NOMO-1 treated with dmso at 0.1 percent for 144 hours (cell line): ENCODE results near the gene MYH10.
"Not testable (repeated sequence)": the region's sequence is repeated elsewhere in the genome, so short reads cannot be mapped to it uniquely, and the experiment has no call there.

ENCODE experiments used
- DNase-seq: peaks from one replicate; lab custom pipeline; 2025; ENCODE audit not compliant: unreplicated experiment; lab: John Stamatoyannopoulos, UW

Gene MYH10

DNA sequence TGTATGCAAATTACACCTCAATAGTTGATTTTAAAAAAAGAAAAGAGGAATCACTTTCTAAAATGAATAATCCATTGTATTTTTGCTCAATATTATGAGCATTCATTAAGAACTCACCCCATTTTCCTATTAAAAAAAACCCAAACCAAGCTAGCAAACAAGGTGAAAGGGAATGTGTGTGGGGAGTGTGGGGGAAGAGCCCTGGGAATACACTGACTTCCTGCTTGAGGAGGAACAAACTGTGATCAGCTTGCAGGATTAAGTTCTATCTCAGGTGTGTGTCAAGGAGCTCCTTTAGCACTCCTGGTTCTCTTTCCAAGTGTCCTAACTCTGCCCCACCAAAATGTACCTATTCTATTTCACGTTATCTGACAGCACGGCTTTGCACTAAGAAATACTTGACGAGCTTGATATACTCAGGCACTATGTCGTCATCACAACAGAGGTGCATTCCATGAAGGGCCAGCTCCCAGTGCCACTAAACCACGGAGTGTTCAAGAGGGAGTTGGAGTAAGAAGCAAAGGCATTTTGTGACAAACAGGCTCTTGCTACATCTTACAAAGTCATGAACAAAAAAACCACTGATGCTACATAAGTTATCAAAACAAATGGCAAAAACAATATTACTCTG, 73.2 kb downstream of the MYH10 start:
- no peak for DNase-seq

GRCh38 chr17:8556074-8556473, 74.5 kb downstream of the MYH10 start:
- DNase-seq, result no peak

GRCh38 chr17:8555062-8555461, 75.5 kb downstream of the MYH10 start:
- DNase-seq, result no peak

DNA sequence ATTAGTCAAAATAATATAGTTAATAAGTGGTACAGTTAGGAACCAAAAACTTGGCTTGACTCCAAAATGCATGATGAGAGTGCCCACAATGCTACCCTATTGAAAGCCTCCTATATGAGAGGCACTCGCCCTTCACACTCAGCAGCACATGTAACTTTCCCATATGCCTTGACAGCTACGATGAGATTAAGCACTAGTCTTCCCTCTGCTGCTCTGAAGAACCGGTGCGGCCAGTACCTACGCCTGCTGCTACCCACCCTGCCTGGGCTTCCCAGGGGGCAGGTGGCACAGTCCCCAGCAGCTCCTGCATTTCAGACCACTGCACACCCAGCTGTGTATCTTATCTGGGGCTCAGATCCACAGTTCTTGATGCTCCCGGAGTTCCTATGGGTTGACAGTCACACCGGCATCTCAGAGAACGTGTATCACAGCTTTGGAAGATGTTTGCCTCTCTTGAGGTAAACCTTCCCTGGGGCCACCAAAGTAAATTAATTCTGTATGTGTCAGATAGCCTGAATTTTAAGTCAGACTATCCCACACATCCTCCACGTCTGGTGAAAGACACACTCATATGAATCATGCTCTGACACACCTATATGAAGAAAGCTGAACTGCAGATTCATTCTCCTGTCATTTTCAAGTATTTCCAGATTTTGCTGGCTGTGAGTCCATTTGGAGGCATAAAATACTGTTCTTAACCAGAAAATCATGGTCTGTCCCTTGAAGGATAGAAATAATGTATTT, 77.8 kb downstream of the MYH10 start:
- no peak for DNase-seq

GRCh38 chr17:8542599-8543502, 87.7 kb downstream of the MYH10 start:
- peak; percentile 82 for DNase-seq

GRCh38 chr17:8539976-8540375, 90.5 kb downstream of the MYH10 start:
- DNase-seq, result not testable (repeated sequence)

DNA sequence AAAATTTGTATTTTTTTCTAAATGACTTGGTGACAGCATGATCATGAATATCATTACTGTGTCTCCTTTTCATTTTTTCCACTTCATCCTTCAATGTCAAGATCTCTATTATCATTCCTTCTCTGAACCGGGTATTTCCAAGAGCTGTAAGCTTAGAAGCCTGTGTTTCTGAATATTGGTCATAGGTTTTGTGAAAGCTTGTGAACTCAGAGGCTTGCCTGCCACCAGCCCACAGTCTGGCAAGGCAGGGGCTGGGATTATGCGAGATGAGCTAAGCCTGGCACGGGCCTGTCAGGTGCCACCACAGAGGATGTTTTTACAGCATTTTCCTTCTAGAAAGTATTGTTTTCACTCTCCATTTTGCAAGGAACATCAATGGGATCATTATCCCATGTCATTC, 92.8 kb downstream of the MYH10 start:
- DNase-seq, result no peak

DNA sequence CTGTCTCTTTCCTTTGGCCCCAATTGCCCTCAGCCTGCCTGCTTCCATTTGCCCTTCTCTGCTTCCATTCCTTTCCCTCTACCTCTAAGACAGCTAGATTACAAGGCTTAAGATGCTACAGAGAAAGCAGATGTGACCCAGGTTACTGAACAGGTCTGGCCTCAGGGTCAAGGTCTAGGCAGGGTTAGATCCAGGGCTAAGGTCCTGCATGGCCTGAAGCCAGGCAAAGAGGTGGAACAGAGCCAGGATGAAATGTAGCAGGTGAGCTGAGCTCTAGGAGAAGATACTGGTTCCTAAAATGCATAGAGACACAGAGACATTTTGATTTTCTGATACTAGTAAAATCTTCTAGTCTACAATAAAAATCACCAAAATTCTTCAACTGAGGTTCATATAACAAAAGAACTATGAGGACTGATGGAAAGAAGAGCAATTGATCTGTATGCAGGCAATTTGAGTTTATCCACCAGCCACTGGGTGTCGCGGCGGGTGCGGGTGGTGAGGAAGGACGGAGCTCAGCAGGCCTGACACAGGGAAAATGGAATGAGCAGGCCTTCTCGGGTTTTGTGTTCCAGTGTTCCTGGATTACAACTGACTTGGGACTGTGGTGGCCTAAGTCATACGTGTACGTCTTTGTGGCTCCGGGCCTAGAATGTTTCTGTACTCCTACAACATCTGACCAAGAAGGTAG, 95.9 kb downstream of the MYH10 start:
- no peak for DNase-seq

DNA sequence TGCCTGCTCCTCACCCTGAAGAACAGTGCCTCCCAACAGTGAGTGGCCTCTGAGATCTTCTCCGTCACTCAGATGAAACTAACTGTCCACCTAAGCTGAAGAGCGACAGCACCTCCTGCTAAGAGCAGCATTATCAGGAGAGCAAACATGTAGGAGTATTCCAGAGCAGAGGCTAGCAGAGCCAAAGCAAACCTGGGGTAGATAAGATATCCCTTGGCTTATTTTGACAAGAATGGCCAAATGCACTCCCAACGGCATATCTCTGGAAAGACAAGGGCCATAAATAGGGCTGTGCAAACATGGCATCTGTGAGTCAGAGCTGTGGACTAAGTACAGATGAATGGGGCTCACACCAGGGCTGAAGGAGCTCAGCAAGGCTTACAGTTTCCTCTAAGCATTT, 98.5 kb downstream of the MYH10 start:
- no peak for DNase-seq

DNA sequence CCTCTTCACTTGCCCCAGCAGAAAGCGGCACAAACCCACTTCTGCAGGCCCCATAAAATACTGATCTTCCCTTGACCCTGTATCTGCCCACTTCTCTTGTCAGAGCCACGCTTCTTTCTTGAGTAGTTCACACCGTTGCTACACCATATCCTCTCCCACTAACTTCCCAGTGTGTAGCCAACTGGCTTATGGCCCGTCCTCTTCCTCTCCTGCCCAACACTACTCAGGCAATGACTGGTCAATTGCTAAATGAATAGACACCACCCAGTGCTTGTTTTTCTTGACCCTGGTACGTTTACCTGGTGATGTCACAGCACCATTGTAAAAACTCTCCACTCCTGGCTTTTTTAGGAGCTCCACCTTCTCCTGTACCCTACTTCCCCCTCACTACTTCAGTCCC, 107.9 kb downstream of the MYH10 start:
- no peak for DNase-seq

DNA sequence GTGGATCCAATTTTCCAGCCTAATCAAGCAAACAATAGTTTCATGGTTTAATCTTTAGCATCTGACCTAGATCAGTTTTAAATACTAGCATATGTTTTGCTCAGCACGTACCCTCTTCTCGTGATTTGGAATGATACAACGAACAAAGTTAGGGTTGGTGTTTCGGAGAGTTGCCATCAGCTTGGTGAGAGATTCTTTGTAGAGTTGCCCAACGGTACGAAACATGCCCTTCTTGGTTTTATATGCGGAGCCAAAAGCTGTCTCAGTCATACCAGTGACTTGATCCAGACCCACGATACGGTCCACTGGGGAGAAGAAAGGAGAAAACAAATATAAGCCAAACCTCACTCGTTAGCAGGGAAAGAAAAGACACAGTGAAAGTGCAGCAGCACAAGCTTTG, 109.5 kb downstream of the MYH10 start:
- DNase-seq, result no peak

DNA sequence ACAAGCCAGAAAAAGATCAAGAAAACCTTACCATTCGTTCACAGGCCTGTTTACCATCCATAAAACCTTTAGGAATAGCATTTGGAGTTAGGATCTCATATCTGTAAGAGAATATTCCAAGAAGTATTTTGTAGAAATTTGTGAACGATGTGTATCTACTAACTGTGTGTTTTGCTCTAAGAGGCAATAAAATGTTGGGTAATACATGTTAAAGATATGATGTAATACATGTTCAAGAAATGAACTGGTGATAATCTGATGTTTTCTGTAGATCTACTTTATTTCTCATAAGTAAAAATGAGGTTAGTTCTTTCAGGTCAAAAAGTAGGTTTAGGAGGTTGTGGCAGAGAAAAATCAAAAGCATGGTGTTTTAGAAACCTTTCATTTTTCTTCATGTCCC, 111.7 kb downstream of the MYH10 start:
- DNase-seq, result no peak

- no peak for DNase-seq
These were observed 112.2 kb downstream of the MYH10 start for GRCh38 chr17:8518326-8518725.

DNA sequence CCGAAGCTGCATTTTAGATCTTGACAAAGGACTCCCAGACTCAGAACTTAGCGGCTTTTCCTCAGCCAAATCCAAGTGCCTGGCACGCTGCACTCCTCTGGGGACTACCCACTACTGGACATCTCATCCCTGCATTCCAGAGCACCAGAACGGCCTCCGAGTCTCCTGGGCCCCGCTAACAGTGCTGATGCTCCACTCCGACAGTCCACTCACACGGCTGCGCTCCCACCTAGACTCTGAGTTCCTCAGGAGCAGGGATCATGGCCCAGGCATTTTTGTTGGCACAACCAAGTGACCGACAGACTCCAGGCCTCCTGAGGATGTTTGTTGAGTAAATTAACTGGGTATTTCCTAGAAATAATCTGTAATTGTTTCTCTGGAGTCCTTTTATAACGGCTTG, 115.7 kb downstream of the MYH10 start:
- no peak for DNase-seq

DNA sequence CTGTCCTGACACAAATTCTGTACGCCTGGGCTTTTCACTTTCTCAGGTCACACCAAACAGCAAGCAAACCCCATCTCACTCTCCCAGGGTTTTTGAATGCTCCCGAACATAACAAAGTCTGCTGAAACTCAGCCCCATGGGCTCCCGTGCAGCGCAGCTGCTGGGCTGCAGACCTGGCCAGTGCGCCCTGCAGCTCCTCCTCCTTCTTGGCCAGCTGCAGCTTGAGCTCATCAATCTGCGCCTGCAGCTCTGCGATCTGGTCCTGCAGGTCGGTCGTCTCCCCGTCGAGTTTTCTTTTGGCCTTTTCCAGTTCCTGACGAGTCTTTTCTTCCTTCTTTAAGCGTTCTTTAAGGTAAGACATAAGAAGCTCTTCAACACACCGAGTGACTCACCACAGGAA, 124.4 kb downstream of the MYH10 start:
- DNase-seq, result no peak

DNA sequence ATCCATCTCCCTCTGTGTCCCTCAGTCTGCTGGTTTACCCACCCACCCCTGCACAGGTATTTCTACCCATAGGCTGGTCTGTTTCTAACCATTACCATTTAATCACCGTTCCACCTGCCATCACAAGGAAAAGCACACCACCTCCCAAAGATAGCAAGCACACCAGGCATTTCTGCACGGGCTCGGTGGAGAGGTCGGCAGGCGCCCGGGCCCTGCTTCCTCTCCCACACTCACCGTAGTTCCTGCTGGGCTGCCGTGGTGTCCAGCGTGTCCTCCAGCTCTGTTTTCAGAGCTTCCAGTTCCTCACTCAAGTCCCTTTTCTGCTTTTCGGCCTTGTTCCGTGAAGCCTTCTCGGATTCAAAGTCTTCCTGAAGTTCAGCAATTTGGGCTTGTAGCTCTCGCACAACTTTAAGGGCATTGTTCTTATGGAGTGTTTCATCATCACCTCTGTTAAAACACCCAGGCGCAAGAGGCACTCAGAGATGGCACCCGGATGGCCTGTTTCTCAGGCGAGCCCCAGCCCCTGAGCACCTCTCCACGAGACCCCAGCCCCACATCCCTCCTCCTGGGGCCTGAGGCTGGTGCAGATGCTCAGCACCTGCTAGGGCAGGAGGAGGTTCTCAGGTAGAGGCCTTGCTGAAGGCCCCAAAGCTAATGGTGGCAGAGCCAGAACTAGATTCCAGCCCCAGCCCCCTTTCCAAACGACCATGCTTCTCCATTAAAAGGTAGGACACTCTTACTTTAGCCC, 125.9 kb downstream of the MYH10 start:
- no peak for DNase-seq

GRCh38 chr17:8503807-8504206, 126.7 kb downstream of the MYH10 start:
- no peak for DNase-seq

DNA sequence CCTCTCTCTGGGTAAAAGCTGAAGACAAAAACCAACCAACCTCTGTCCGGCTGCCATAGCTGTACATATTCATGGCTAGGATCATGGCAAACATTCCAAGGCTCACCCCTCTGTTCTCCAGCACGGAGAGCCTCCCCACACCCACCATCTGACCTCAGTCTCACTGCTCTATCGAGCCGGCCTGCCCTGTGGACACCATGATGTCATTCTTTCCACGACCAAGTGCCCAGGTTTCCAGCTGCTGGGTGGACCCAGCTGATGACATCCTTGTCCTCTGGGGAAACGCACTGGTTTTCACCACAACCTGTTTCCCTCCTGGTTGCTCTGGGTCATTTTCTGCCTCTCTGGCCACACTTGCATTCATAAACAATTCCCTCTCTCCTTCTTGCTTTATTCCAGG, 127.2 kb downstream of the MYH10 start:
- DNase-seq, result no peak

DNA sequence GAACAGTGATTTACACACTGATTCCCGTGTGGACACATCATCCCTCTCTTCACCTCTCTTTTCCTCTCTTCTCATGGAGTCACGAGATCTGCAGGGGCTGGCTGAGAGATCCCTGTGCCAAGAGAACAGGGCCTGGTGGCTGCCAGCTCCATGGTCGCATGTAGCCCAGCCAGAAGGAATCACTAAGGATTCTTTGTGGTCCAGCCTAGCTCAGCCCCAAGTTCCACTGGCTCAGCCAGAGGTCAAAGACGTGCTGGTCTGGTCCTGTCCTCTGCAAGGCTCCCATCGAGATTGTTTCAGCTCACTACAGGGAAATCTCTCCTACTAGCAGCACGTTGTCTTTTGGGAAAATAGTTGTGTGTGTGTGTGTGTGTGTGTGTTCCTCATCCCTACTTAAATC, 128.4 kb downstream of the MYH10 start:
- no peak for DNase-seq

DNA sequence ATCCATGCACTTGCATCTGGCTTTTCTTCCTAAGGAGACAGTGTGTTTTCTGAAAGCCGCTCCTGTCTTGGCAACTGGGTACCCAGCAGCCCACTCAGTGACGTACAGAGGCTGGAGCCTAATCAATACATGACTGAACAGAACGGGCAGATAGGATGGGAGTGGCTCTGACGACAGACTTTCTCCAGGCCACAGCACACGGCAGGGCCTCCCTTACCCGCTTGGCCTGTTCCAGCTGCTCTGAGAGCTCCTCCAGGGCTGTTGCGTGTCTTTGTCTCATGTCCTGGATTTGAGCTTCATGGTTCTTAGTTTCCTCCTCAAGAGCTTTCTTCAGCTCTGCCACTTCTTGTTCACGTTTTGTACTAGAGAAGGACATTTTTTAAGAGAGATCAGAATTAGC, 129.9 kb downstream of the MYH10 start:
- no peak for DNase-seq

- no peak for DNase-seq
These were observed 130.9 kb downstream of the MYH10 start for GRCh38 chr17:8499614-8500013.
